Activated T-cell treated with anti-CD3 and anti-CD28 coated beads, Interleukin-2, amount 50 U/mL, for 48 hours (primary cell): ENCODE results near the gene SKA2.
"Not testable (repeated sequence)": the region's sequence is repeated elsewhere in the genome, so short reads cannot be mapped to it uniquely, and the experiment has no call there.

Experiments
- DNase-seq, 2 experiments: peaks; one replicate each; pipeline ENCODE4 v3.0.0-alpha.2; 2020

SKA2 gene

DNA sequence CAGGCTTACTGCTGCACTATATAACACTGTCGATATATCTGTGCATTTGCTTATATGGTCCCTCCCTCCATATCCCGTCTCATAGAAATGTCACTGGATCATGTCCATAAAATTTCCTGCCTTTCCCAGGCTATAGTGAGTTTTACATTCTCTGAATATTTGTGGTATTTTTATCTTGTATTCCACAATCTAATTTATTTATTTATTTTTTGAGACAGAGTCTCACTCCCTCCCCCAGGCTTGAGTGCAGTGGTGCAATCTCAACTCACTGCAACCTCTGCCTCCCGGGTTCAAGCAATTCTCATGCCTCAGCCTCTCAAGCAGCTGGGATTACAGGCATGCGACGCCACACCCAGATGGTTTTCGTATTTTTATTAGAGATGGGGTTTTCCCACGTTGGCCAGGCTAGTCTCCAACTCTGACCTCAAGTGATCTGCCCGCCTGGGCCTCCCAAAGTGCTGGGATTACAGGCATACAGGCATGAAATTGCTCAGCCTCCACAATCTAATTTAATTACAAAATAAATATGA lies 61.2 kb downstream of the SKA2 start:
- DNase-seq, result no peak

DNA sequence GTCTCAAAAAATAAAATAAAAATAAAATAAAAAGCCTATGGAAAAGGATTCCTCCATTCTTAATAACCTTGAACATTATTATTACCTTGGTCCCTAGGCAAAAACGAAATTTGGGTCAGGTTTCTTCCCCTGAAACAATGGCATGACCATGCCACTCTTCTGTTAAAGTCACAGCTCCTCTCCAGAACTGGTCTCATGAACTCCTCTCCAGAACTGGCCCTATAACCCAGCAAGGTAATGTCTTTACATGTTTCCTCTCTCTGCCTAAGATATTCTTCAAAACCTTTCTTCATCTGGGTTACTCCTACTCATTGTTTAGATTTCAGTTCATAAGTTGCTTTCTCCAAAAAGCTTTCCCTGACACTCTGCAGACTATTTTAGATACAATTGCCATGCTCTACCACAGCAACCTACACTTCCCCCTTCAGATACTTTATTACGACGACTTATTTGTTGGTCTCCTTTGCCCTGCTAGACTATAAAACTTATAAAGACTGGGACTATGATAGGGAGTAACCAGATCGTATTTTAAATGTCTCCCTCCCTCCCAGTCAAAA lies 61.8 kb downstream of the SKA2 start:
- no peak for DNase-seq

DNA sequence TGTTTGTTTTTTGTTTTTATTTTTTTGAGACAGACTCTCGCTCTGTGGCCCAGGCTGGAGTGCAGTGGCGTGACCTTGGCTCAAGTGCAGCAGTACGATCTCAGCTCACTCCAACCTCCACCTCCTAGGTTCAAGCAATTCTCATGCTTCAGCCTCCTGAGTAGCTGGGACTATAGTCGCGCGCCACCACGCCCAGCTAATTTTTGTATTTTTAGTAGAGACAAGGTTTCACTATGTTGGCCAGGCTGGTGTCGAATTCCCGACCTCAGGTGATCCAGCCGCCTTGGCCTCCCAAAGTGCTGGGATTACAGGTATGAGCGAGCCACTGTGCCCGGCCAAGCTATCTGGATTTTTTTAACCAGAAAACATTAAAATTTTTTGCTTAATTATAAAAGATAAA lies 64.4 kb downstream of the SKA2 start:
- not testable (repeated sequence) for DNase-seq

DNA sequence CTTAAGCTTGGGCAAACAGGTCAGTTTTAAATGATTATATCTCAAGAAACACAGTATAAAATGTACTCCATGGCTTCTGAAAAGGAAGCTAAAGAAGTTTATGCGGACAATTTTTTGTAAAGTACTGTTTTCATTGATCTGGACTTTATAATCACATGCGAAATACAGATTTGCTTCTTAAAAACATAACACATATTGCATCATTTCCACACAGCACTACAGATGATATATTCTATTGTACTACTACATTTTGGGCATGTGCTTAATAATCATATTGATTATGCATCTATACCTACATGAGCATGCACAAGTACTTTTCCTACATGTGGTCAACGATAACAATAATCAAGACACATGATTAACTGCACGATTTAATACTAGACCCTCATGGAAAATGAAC lies 70.8 kb downstream of the SKA2 start:
- DNase-seq, result no peak

DNA sequence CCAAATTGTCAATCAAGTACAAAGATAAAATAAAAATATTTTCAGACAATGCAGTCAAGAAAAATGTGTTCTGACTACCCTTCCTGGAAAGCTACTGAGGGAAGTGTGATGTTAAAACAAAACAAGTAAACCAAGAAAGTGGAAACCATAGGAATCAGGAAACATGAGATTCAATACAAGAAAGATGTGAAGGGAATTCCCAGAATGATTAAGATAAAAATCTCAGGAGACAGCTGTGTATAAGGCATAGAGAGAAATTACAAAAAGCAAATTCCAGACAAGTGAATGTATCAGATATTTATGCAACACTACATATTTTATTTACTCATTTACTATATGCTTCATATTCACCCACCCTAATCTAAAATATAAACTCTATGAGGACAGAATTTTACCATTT lies 80.5 kb downstream of the SKA2 start:
- no peak for DNase-seq

DNA sequence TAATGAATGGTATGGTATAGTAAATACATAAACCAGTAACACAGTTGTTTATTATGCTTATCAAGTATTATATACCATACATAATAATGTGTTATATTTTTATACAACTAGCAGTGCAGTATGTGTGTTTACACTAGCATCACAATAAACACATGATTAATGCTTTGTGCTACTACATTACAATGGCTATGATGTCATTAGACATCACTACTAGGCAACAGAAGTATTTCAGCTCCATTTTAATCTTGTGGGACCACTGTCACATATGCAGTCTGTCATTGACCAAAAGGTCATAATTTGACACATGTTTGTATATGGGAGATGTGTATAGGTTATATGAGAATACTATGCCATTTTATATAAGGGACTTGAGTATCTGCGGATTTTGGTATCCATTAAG lies 81.0 kb downstream of the SKA2 start:
- no peak for DNase-seq

DNA sequence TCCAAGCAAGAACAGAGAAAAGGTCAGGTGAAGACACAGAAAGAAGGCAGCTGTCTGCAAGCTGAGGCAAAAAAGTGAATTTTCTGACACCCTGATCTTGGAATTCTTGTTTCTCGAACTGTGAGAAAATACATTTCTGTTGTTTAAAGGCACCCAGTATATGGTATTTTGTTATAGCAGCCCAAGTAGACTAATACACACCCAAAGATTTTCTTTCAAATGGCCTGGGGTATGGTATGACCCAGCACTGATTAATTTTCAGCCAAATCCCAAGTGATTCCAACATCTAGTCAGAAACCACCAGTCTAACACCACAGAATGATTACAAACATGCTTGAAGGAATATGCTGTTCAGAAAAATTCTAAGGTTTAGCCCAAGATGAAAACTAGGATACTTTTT lies 85.1 kb downstream of the SKA2 start:
- no peak for DNase-seq

DNA sequence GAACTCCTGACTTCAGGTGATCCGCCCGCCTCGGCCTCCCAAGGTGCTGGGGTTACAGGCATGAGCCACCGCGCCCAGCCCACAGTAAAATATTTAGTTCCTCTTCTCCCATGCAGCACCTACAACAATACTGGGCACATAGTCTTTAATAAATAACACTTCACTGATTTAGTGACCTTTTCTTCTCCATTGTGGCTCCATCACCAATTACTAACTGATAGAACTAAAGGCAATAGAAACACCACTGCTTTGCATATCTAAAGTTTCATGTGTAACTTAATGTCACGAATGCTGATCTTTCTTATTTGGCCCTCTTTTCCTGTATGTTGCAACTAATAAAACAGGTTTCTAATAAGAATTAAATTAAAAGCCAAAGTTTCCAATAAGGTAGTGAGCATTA lies 87.2 kb downstream of the SKA2 start:
- no peak for DNase-seq

DNA sequence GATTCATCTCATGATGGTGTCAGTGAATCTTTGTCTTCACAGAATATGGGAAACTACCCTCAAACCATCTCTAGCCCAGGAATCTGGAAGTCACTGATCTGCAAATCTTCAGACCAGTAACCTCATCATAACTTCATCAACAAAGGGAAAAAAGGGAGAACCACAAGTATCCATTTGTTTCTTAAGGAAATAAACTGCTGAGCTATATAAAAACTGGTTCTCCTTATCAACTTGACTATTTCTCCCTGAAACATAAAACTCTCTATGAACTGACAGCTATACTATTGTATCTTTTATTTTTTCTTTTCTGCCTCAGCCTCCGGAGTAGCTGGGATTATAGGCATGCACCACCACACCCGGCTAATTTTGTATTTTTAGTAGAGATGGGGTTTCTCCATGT lies 87.6 kb downstream of the SKA2 start:
- no peak for DNase-seq

DNA sequence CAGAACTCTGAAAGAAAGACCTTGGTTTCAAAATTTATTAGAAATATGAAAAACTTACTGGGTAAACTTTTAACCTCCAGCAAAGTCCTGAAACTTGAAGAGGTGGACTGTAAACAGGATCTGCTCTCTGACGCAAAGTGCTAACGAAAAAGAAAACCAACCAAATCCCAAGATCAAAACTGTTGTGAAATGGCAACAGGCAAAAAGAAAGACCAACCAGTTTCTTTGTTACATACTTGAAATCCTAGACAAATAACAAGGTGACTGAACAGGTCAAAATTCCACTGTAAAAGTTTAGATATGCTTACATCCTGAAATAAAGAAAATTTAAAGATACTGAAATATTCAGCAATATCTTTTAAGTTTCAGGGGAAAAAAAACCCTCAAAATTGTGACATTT lies 92.5 kb downstream of the SKA2 start:
- DNase-seq, result no peak
